HK-2 (cell line): Measurements from ENCODE around the gene ST3GAL4.
"Not testable (repeated sequence)": the region's sequence is repeated elsewhere in the genome, so short reads cannot be mapped to it uniquely, and the experiment has no call there.

Experiments used
- DNase-seq: peaks from one replicate; pipeline ENCODE4 v3.0.0-alpha.2; 2018; ENCODE audit not compliant: unreplicated experiment

ST3GAL4 gene

GRCh38 chr11:126355324-126355925 lies at the start of gene ST3GAL4:
Gene ST3GAL4 (plus strand): TSS chr11:126355686. CDS start chr11:126406156, 50,470 bp downstream.
- DNase-seq = peak; percentile 71

- no peak for DNase-seq
These were observed 49.8 kb upstream of the ST3GAL4 start for GRCh38 chr11:126305699-126306098.

- DNase-seq = no peak
These were observed 47.8 kb upstream of the ST3GAL4 start for GRCh38 chr11:126307706-126308105.

GRCh38 chr11:126308271-126308671 lies 47.2 kb upstream of the ST3GAL4 start:
- no peak for DNase-seq

GRCh38 chr11:126308771-126309170 lies 46.7 kb upstream of the ST3GAL4 start:
- not testable (repeated sequence) for DNase-seq

- peak; percentile 55 for DNase-seq
These were observed 45.1 kb upstream of the ST3GAL4 start for GRCh38 chr11:126310200-126310991.

GRCh38 chr11:126310992-126311310 lies 44.5 kb upstream of the ST3GAL4 start:
- no peak for DNase-seq

- DNase-seq = no peak
These were observed 43.8 kb upstream of the ST3GAL4 start for GRCh38 chr11:126311401-126312291.

GRCh38 chr11:126312961-126313360 lies 42.5 kb upstream of the ST3GAL4 start:
- no peak for DNase-seq

GRCh38 chr11:126313826-126314225 lies 41.7 kb upstream of the ST3GAL4 start:
- no peak for DNase-seq

- DNase-seq = no peak
These were observed 38.1 kb upstream of the ST3GAL4 start for GRCh38 chr11:126317432-126317755.

- DNase-seq = no peak
These were observed 37.5 kb upstream of the ST3GAL4 start for GRCh38 chr11:126317756-126318573.

GRCh38 chr11:126318574-126319373 lies 36.7 kb upstream of the ST3GAL4 start:
- DNase-seq = no peak

- no peak for DNase-seq
These were observed 36.1 kb upstream of the ST3GAL4 start for GRCh38 chr11:126319374-126319740.

- DNase-seq = no peak
These were observed 32.5 kb upstream of the ST3GAL4 start for GRCh38 chr11:126322996-126323395.

GRCh38 chr11:126327281-126328000 lies 28.0 kb upstream of the ST3GAL4 start:
- no peak for DNase-seq

GRCh38 chr11:126328001-126328390 lies 27.5 kb upstream of the ST3GAL4 start:
- DNase-seq = no peak

GRCh38 chr11:126328444-126328843 lies 27.0 kb upstream of the ST3GAL4 start:
- DNase-seq = no peak

GRCh38 chr11:126328938-126329643 lies 26.4 kb upstream of the ST3GAL4 start:
- DNase-seq = no peak
